Measurements from ENCODE around the gene MICU2.

- TF ChIP-seq CTCF (IDR thresholded peaks at IDR 0.05; ENCODE audit: insufficient read depth, low read length, poor library complexity, severe bottlenecking) (no peak), EZH2phosphoT487 (conservative IDR thresholded peaks at IDR 0.05; ENCODE audit: low read length) (no peak)
Observed at GRCh38 chr13:21531455-21531854, 72.5 kb downstream of the MICU2 start.
